Measurements from ENCODE around the gene YBX1.

YBX1 gene

DNA sequence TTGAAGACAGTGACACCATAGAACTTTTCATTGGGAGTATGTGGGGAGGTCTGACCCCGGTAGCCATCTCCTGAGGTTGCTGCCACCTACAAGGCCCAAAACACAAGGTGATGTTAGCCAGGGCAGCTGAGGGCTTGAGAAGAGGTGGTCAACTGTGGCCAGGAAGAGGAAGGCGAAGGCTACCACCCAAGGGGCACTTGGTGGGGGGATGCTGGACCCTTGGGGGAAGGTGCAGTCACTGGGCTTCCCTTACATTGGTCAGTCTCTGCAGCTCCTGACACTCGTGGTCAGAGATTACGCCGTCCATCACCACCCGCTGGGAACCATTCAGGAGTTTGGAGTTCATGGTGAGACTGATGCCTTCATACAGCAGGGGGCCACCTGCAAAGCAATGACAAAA is 70.1 kb downstream of the YBX1 start:
- H3K9me3 ChIP-seq (replicated peaks; ENCODE audit: insufficient read depth, low read length): no peaks in the 10 kb centered on the region
- H4K20me1 ChIP-seq (ENCODE audit: insufficient read depth, low read length): no peaks in the 10 kb centered on the region
- no peaks in the 10 kb centered on the region for H3K4me1 ChIP-seq (ENCODE audit: low read length)
- H3K27ac ChIP-seq (ENCODE audit: low read length): no peak overlapping the region
- no peak overlapping the region for H2AFZ ChIP-seq (ENCODE audit: low read length)
- no peak for TF ChIP-seq EZH2phosphoT487 (IDR thresholded peaks at IDR 0.05; ENCODE audit: low read length)
- TF ChIP-seq, protein P1, sequence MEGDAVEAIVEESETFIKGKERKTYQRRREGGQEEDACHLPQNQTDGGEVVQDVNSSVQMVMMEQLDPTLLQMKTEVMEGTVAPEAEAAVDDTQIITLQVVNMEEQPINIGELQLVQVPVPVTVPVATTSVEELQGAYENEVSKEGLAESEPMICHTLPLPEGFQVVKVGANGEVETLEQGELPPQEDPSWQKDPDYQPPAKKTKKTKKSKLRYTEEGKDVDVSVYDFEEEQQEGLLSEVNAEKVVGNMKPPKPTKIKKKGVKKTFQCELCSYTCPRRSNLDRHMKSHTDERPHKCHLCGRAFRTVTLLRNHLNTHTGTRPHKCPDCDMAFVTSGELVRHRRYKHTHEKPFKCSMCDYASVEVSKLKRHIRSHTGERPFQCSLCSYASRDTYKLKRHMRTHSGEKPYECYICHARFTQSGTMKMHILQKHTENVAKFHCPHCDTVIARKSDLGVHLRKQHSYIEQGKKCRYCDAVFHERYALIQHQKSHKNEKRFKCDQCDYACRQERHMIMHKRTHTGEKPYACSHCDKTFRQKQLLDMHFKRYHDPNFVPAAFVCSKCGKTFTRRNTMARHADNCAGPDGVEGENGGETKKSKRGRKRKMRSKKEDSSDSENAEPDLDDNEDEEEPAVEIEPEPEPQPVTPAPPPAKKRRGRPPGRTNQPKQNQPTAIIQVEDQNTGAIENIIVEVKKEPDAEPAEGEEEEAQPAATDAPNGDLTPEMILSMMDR (IDR thresholded peaks at IDR 0.05; ENCODE audit: low read length): no peak
- TF ChIP-seq EZH2 (optimal IDR thresholded peaks at IDR 0.05; ENCODE audit: low read depth, low read length): no peak
- no peaks in the 10 kb centered on the region for H3K79me2 ChIP-seq (ENCODE audit: low read length)
- DNase-seq: no peak
- no peaks in the 10 kb centered on the region for H3K9me2 ChIP-seq (replicated peaks; ENCODE audit: insufficient read depth, low read length)
- H3K27me3 ChIP-seq (replicated peaks; ENCODE audit: insufficient read depth, low read length): no peaks in the 10 kb centered on the region
- H3F3A ChIP-seq (ENCODE audit: insufficient read depth, low read length): no peaks in the 10 kb centered on the region
- H3K9ac ChIP-seq (ENCODE audit: low read length): no peak overlapping the region
- no peak overlapping the region for H3K4me3 ChIP-seq (ENCODE audit: low read length)
- no peaks in the 10 kb centered on the region for H3K36me3 ChIP-seq (replicated peaks; ENCODE audit: insufficient read depth, low read length)
- H3K4me2 ChIP-seq (ENCODE audit: low read depth, low read length): no peak overlapping the region

DNA sequence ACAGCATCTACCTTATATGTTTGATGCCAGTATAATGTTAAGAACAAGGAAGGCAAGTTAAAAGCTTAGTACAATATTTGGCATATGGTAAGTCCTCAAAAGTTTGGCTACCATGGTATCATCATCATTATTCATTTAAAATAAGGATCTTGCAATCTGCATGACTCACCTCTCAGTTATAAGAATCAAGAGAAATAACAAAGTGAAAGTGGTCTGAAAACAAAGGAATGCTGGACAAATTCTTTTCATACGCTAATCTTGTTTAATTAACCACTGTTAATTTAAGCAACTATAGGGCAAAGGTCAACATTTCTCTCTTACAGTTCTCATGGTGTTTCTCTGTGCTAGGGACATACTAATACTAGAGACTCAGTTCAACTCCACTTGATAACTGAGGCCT is 70.9 kb downstream of the YBX1 start:
- no peak overlapping the region for H3K9ac ChIP-seq (ENCODE audit: low read length)
- no peak overlapping the region for H3K27ac ChIP-seq (ENCODE audit: low read length)
- no peaks in the 10 kb centered on the region for H3F3A ChIP-seq (ENCODE audit: insufficient read depth, low read length)
- H3K27me3 ChIP-seq (replicated peaks; ENCODE audit: insufficient read depth, low read length): no peaks in the 10 kb centered on the region
- DNase-seq: no peak
- H2AFZ ChIP-seq (ENCODE audit: low read length): no peak overlapping the region
- no peaks in the 10 kb centered on the region for H3K9me3 ChIP-seq (replicated peaks; ENCODE audit: insufficient read depth, low read length)
- TF ChIP-seq EZH2phosphoT487 (IDR thresholded peaks at IDR 0.05; ENCODE audit: low read length) (no peak), EZH2 (optimal IDR thresholded peaks at IDR 0.05; ENCODE audit: low read depth, low read length) (no peak)
- TF ChIP-seq, protein P1 (IDR thresholded peaks at IDR 0.05; ENCODE audit: low read length): no peak
- no peaks in the 10 kb centered on the region for H3K4me1 ChIP-seq (ENCODE audit: low read length)
- no peak overlapping the region for H3K4me2 ChIP-seq (ENCODE audit: low read depth, low read length)
- H3K36me3 ChIP-seq (replicated peaks; ENCODE audit: insufficient read depth, low read length): no peaks in the 10 kb centered on the region
- H4K20me1 ChIP-seq (ENCODE audit: insufficient read depth, low read length): no peaks in the 10 kb centered on the region
- no peaks in the 10 kb centered on the region for H3K79me2 ChIP-seq (ENCODE audit: low read length)
- no peaks in the 10 kb centered on the region for H3K9me2 ChIP-seq (replicated peaks; ENCODE audit: insufficient read depth, low read length)
- no peak overlapping the region for H3K4me3 ChIP-seq (ENCODE audit: low read length)

All from MM.1S (cell line).